Liver (tissue), 9 donors: ENCODE results near the gene HDAC8. TPM values are rescaled to one million over a fixed set of nuclear protein-coding genes. Genes with fewer than 3 reads are reported as not detected.

Experiments
- DNase-seq: peaks from one replicate; pipeline ENCODE4 v3.0.0-alpha.2; 2017; ENCODE audit warnings: low spot score
- H3K27ac ChIP-seq, 2 donors: one replicate each; pipeline ENCODE4 v1.7.0; 2013; ENCODE audit warnings: inconsistent platforms in 2 of 2, low read length in 2 of 2, control low read depth in 1 of 2, low read depth in 1 of 2, mild to moderate bottlenecking in 1 of 2
- H3K27me3 ChIP-seq, 4 donors: one replicate each; pipeline versions ENCODE4 v1.6.1 to v1.7.0; 2013; ENCODE audit warnings: low read length in 3 of 4, inconsistent platforms in 1 of 4, mild to moderate bottlenecking in 1 of 4, moderate library complexity in 1 of 4; ENCODE audit not compliant: control insufficient read depth in 4 of 4, insufficient read depth in 4 of 4
- H3K36me3 ChIP-seq, 4 donors: one replicate each; pipeline versions ENCODE4 v1.6.1 to v1.7.0; 2013; ENCODE audit warnings: low read length in 3 of 4, mild to moderate bottlenecking in 3 of 4, low read depth in 1 of 4, moderate library complexity in 1 of 4; ENCODE audit not compliant: control insufficient read depth in 4 of 4, insufficient read depth in 3 of 4
- H3K4me1 ChIP-seq, 4 donors: one replicate each; pipeline versions ENCODE4 v1.6.1 to v1.7.0; 2013; ENCODE audit warnings: low read length in 3 of 4, mild to moderate bottlenecking in 3 of 4, moderate library complexity in 1 of 4; ENCODE audit not compliant: control insufficient read depth in 4 of 4, insufficient read depth in 4 of 4
- H3K4me3 ChIP-seq, 3 donors: one replicate each; pipeline versions ENCODE4 v1.6.1 to v1.7.0; 2013; ENCODE audit warnings: low read length in 3 of 3, control low read depth in 1 of 3, low read depth in 1 of 3, mild to moderate bottlenecking in 1 of 3
- H3K9ac ChIP-seq, 2 donors: one replicate each; pipeline ENCODE4 v1.7.0; 2013; ENCODE audit warnings: low read length in 2 of 2, mild to moderate bottlenecking in 2 of 2, moderate library complexity in 2 of 2, control low read depth in 1 of 2, low read depth in 1 of 2
- H3K9me3 ChIP-seq, 4 donors: one replicate each; pipeline versions ENCODE4 v1.6.1 to v1.7.0; 2013; ENCODE audit warnings: low read length in 3 of 4; ENCODE audit not compliant: control insufficient read depth in 4 of 4
- FOXA1 ChIP-seq: IDR thresholded peaks from 2 replicates; pipeline ENCODE4 v1.6.1; 2016; ENCODE audit warnings: antibody characterized with exemption
- GABPA ChIP-seq, 2 donors: IDR thresholded peaks in 1 of 2; conservative IDR thresholded peaks in 1 of 2; 2 replicates each; pipeline ENCODE4 v1.6.1; 2016; ENCODE audit warnings: antibody characterized with exemption in 2 of 2, mild to moderate bottlenecking in 1 of 2, moderate library complexity in 1 of 2
- HNF4A ChIP-seq, 2 donors: conservative IDR thresholded peaks; 2 replicates each; pipeline ENCODE4 v1.6.1; 2016; ENCODE audit warnings: antibody characterized with exemption in 2 of 2, mild to moderate bottlenecking in 2 of 2
- HNF4G ChIP-seq: IDR thresholded peaks from 2 replicates; pipeline ENCODE4 v1.6.1; 2016; ENCODE audit warnings: antibody characterized with exemption
- JUND ChIP-seq, 2 donors: IDR thresholded peaks; 2 replicates each; pipeline ENCODE4 v1.6.1; 2016; ENCODE audit warnings: antibody characterized with exemption in 2 of 2
- NR2F2 ChIP-seq: IDR thresholded peaks from 2 replicates; pipeline ENCODE4 v1.6.1; 2016; ENCODE audit warnings: antibody characterized with exemption
- RAD21 ChIP-seq, 2 donors: IDR thresholded peaks; 2 replicates each; pipeline ENCODE4 v1.6.1; 2016; ENCODE audit warnings: antibody characterized with exemption in 2 of 2, mild to moderate bottlenecking in 2 of 2
- RXRA ChIP-seq, 2 donors: IDR thresholded peaks; 2 replicates each; pipeline ENCODE4 v1.6.1; 2017 to 2018; ENCODE audit warnings: antibody characterized with exemption in 2 of 2, mild to moderate bottlenecking in 1 of 2
- SP1 ChIP-seq: IDR thresholded peaks from 2 replicates; pipeline ENCODE4 v1.6.1; 2018; ENCODE audit warnings: antibody characterized with exemption, mild to moderate bottlenecking
- TAF1 ChIP-seq: conservative IDR thresholded peaks from 2 replicates; pipeline ENCODE4 v1.6.1; 2016; ENCODE audit warnings: antibody characterized with exemption, mild to moderate bottlenecking
- YY1 ChIP-seq: IDR thresholded peaks from 2 replicates; pipeline ENCODE4 v1.6.1; 2016; ENCODE audit warnings: antibody characterized with exemption, mild to moderate bottlenecking
- WGBS: extraction: QIAGEN DNeasy Blood & Tissue Kit; methylation state at CpG from one replicate; pipeline ENCODE4 v1.1.7; 2013; 5-methylcytosine and 5-hydroxymethylcytosine counted together
- polyA plus RNA-seq, 2 donors: library from polyadenylated mRNA; stranded (reverse) in 1 of 2; unstranded in 1 of 2; fragments of 200-250 nt in 1 of 2; fragments of >200 nt in 1 of 2; fragmentation: Nextera tagmentation in 1 of 2; extraction: Ambion mirVana in 1 of 2; gene quantifications; one replicate each; pipeline versions ENCODE4 v1.2.1 to v1.2.3, GENCODE V29; 2013 to 2015
- total RNA-seq, 2 donors: library from RNA; depleted of rRNA; stranded (reverse); fragments of >200 nt; gene quantifications; one replicate each; pipeline ENCODE4 v1.2.3, GENCODE V29; 2014
- TF ChIP-seq, protein P1 (sequence below): IDR thresholded peaks from 2 replicates; pipeline ENCODE4 v1.6.1; 2016; ENCODE audit warnings: antibody characterized with exemption, mild to moderate bottlenecking
- TF ChIP-seq, protein P2 (sequence below): IDR thresholded peaks from 2 replicates; pipeline ENCODE4 v1.6.1; 2016; ENCODE audit warnings: antibody characterized with exemption
- TF ChIP-seq, protein P3 (sequence below): IDR thresholded peaks from 2 replicates; pipeline ENCODE4 v1.6.1; 2016; ENCODE audit warnings: antibody characterized with exemption
- TF ChIP-seq, protein P4 (sequence below): IDR thresholded peaks from 2 replicates; pipeline ENCODE4 v1.6.1; 2016; ENCODE audit warnings: antibody characterized with exemption
- donor health status: healthy.
- donor health status: healthy.
- donor health status: healthy.
- donor health status: healthy.
- donor health status: healthy.

Gene HDAC8
- total and polyA plus RNA-seq, 4 donors: 11.1 to 30.4 (median 14.0) TPM

DNA sequence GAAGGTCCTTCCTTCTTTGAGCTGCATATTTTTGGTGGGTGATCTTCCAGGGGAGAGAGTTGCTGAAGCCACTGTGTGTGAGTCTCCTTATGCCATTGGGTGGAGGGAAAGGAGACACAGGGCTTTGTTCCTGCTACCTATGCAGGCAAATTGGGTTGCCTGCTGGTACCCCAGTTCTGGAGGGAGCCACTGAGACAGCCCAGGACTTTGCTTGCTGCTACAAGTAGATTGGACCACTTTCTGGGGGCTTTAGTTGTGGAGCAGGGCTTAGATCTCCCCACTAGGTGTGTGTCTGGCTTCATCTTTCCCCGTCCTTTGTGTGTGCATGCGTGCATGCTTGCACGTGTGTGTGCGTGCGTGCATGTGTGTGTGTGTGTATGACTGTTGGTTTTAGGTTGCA lies 276.9 kb downstream of the HDAC8 start:
- Histone ChIP-seq H3K27ac (no peak overlapping the region), H3K9ac (no peak overlapping the region), H3K27me3 (no peaks in the 10 kb centered on the region), H3K4me3 (no peak overlapping the region), H3K36me3 (no peaks in the 10 kb centered on the region), H3K9me3 (no peaks in the 10 kb centered on the region), H3K4me1 (no peaks in the 10 kb centered on the region)
- 85% methylated on average over 5 of the region's 5 CpGs for whole genome bisulfite sequencing
- TF ChIP-seq HNF4A (conservative IDR thresholded peaks at IDR 0.05) (no peak), RXRA (IDR thresholded peaks at IDR 0.05) (no peak), FOXA1 (no peak), TAF1 (no peak), RAD21 (IDR thresholded peaks at IDR 0.05) (no peak), YY1 (no peak), NR2F2 (no peak), JUND (IDR thresholded peaks at IDR 0.05) (no peak)
- DNase-seq: no peak

DNA sequence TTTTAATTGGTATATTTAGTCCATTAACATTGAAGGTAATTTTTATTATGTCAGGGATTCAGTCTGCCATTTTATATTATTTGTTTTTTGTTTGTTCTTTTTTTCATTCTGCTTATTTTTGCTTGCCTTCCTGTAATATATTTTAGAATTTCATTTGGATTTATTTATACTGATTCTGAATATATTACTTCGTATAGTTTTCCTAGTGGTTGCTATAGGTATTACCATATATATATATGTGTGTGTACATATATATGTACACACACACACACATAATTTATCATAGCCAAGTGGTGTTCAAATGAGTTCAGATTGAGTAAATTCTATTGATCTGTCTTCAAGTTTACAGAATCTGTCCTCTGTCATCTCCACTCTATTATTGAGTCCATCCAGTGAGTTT lies 278.1 kb downstream of the HDAC8 start:
- TF ChIP-seq, protein P1, sequence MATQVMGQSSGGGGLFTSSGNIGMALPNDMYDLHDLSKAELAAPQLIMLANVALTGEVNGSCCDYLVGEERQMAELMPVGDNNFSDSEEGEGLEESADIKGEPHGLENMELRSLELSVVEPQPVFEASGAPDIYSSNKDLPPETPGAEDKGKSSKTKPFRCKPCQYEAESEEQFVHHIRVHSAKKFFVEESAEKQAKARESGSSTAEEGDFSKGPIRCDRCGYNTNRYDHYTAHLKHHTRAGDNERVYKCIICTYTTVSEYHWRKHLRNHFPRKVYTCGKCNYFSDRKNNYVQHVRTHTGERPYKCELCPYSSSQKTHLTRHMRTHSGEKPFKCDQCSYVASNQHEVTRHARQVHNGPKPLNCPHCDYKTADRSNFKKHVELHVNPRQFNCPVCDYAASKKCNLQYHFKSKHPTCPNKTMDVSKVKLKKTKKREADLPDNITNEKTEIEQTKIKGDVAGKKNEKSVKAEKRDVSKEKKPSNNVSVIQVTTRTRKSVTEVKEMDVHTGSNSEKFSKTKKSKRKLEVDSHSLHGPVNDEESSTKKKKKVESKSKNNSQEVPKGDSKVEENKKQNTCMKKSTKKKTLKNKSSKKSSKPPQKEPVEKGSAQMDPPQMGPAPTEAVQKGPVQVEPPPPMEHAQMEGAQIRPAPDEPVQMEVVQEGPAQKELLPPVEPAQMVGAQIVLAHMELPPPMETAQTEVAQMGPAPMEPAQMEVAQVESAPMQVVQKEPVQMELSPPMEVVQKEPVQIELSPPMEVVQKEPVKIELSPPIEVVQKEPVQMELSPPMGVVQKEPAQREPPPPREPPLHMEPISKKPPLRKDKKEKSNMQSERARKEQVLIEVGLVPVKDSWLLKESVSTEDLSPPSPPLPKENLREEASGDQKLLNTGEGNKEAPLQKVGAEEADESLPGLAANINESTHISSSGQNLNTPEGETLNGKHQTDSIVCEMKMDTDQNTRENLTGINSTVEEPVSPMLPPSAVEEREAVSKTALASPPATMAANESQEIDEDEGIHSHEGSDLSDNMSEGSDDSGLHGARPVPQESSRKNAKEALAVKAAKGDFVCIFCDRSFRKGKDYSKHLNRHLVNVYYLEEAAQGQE: no peak
- TF ChIP-seq FOXA1 (no peak), HNF4G (no peak), TAF1 (no peak), RXRA (IDR thresholded peaks at IDR 0.05) (no peak), NR2F2 (no peak), GABPA (IDR thresholded peaks at IDR 0.05 in 1 of 2, conservative IDR thresholded peaks at IDR 0.05 in 1 of 2) (no peak), SP1 (no peak), JUND (IDR thresholded peaks at IDR 0.05) (no peak)
- TF ChIP-seq, protein P2, sequence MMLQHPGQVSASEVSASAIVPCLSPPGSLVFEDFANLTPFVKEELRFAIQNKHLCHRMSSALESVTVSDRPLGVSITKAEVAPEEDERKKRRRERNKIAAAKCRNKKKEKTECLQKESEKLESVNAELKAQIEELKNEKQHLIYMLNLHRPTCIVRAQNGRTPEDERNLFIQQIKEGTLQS: no peak
- TF ChIP-seq, protein P3, sequence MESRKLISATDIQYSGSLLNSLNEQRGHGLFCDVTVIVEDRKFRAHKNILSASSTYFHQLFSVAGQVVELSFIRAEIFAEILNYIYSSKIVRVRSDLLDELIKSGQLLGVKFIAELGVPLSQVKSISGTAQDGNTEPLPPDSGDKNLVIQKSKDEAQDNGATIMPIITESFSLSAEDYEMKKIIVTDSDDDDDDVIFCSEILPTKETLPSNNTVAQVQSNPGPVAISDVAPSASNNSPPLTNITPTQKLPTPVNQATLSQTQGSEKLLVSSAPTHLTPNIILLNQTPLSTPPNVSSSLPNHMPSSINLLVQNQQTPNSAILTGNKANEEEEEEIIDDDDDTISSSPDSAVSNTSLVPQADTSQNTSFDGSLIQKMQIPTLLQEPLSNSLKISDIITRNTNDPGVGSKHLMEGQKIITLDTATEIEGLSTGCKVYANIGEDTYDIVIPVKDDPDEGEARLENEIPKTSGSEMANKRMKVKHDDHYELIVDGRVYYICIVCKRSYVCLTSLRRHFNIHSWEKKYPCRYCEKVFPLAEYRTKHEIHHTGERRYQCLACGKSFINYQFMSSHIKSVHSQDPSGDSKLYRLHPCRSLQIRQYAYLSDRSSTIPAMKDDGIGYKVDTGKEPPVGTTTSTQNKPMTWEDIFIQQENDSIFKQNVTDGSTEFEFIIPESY: no peak
- TF ChIP-seq, protein P4, sequence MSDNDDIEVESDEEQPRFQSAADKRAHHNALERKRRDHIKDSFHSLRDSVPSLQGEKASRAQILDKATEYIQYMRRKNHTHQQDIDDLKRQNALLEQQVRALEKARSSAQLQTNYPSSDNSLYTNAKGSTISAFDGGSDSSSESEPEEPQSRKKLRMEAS: no peak
- Histone ChIP-seq H3K36me3 (no peaks in the 10 kb centered on the region), H3K9ac (no peak overlapping the region), H3K4me1 (no peaks in the 10 kb centered on the region), H3K4me3 (no peak overlapping the region), H3K9me3 (no peaks in the 10 kb centered on the region), H3K27me3 (no peaks in the 10 kb centered on the region), H3K27ac (no peak overlapping the region)
- no peak for DNase-seq
- 56% methylated on average over 1 of the region's 1 CpG for WGBS
